Natural killer cell (primary cell): ENCODE measurements around the gene AFAP1L2. TPM values are rescaled to one million over a fixed set of nuclear protein-coding genes. Genes with fewer than 3 reads are reported as not detected.

Experiments
- ATAC-seq, 3 donors: fragments of 150-1000 bp in 2 of 3; fragments of 200-7000 bp in 1 of 3; cut with Tn5 transposase; 1 replicate in 1 of 3; 2 replicates in 2 of 3; pipeline ENCODE4 v1.10.0; 2021; ENCODE audit warnings: mild to moderate bottlenecking in 2 of 3, moderate library complexity in 2 of 3
- DNase-seq, 2 donors: peaks; one replicate each; pipeline versions ENCODE4 v3.0.0 to v3.0.0-alpha.2; 2013 to 2021; ENCODE audit warnings: mixed read lengths in 1 of 2
- H3K27ac ChIP-seq: one replicate; pipeline ENCODE4 v1.5.1; 2013; ENCODE audit warnings: mild to moderate bottlenecking, low read length
- H3K27me3 ChIP-seq: one replicate; pipeline ENCODE4 v1.6.1; 2013; ENCODE audit warnings: low read length; ENCODE audit not compliant: control insufficient read depth, insufficient read depth
- H3K36me3 ChIP-seq: one replicate; pipeline ENCODE4 v1.6.1; 2013; ENCODE audit warnings: low read length; ENCODE audit not compliant: control insufficient read depth, insufficient read depth
- H3K4me1 ChIP-seq: one replicate; pipeline ENCODE4 v1.6.1; 2013; ENCODE audit warnings: low read length; ENCODE audit not compliant: control insufficient read depth, insufficient read depth
- H3K4me3 ChIP-seq: one replicate; pipeline ENCODE4 v1.5.1; 2013; ENCODE audit warnings: low read length
- H3K9me3 ChIP-seq: one replicate; pipeline ENCODE4 v1.6.1; 2013; ENCODE audit warnings: low read length; ENCODE audit not compliant: control insufficient read depth, insufficient read depth
- H3K27ac Mint-ChIP-seq, 2 donors: one replicate each; pipeline ENCODE4 v1.8.0; 2022; ENCODE audit warnings: mild to moderate bottlenecking in 2 of 2, mixed read lengths in 2 of 2, moderate library complexity in 1 of 2
- H3K27me3 Mint-ChIP-seq, 2 donors: one replicate each; pipeline ENCODE4 v1.8.0; 2022; ENCODE audit warnings: low read depth in 2 of 2, mixed read lengths in 2 of 2
- H3K36me3 Mint-ChIP-seq: one replicate; pipeline ENCODE4 v1.8.0; 2022; ENCODE audit warnings: mixed read lengths
- H3K4me1 Mint-ChIP-seq, 2 donors: one replicate each; pipeline ENCODE4 v1.8.0; 2022; ENCODE audit warnings: mixed read lengths in 2 of 2
- H3K4me3 Mint-ChIP-seq: one replicate; pipeline ENCODE4 v1.8.0; 2022; ENCODE audit warnings: mild to moderate bottlenecking, moderate library complexity, mixed read lengths
- H3K9me3 Mint-ChIP-seq, 2 donors: one replicate each; pipeline ENCODE4 v1.8.0; 2022; ENCODE audit warnings: mixed read lengths in 2 of 2
- CTCF ChIP-seq: fragments of 200-600 bp; IDR thresholded peaks from one replicate; pipeline ENCODE4 v1.8.0; 2022; ENCODE audit warnings: antibody characterized with exemption
- WGBS: methylation state at CpG from one replicate; pipeline ENCODE4 v1.1.7; 2013; ENCODE audit warnings: missing lambda C conversion rate; ENCODE audit not compliant: insufficient coverage; 5-methylcytosine and 5-hydroxymethylcytosine counted together
- intact Hi-C: fragments of 100-400 bp; cut with micrococcal nuclease; formaldehyde crosslinking; loops from one replicate; pipeline ENCODE4 v1.14.2; 2022
- total RNA-seq, 4 donors: library from RNA; stranded (reverse); fragments of 120-200 nt in 1 of 4; gene quantifications; one replicate each; pipeline versions ENCODE4 v1.2.3 to v1.2.4, GENCODE V29; 2013 to 2022

Gene AFAP1L2
- total RNA-seq, 3 donors from 2014 or later (not counting 1 experiment from before 2014, with no cell fraction given): 0.66 to 2.8 (median 1.3) TPM

DNA sequence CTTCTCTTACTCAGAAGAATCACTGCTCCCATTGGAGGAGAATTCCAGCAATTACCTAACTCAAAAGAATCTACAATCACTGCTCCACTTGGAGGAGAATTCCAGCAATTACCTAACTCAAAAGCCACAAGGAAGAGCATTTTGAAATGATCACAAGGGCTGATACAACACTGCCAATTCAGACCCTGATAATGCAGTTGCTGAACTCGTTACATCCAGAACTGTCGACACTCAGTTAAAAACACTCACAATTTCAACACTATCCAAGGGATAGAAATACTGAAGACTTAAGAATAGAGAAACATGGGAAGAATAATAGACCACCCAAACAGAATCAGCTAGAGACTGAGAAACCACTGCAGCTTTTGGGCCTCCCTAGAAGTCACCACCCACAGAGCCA lies 27.8 kb downstream of the AFAP1L2 start:
- H3K27ac ChIP-seq: no peak overlapping the region
- no peak overlapping the region for H3K4me3 ChIP-seq
- H3K9me3 Mint-ChIP-seq: no peaks in the 10 kb centered on the region
- no peak for TF ChIP-seq CTCF
- WGBS: 86% methylated on average over 2 of the region's 2 CpGs
- no peaks in the 10 kb centered on the region for H3K9me3 ChIP-seq
- intact Hi-C loops: no loop called here
- no peaks in the 10 kb centered on the region for H3K4me1 Mint-ChIP-seq
- no peaks in the 10 kb centered on the region for H3K36me3 Mint-ChIP-seq
- H3K27me3 Mint-ChIP-seq: peaks cover 5 to 47% of the 10 kb centered on the region in 2 donors
- no peak overlapping the region for H3K4me3 Mint-ChIP-seq
- H3K36me3 ChIP-seq: no peaks in the 10 kb centered on the region
- peaks cover 5% of the 10 kb centered on the region for H3K27me3 ChIP-seq
- no peaks in the 10 kb centered on the region for H3K4me1 ChIP-seq
- H3K27ac Mint-ChIP-seq: no peak overlapping the region
- no peak for DNase-seq
- no peak for ATAC-seq

DNA sequence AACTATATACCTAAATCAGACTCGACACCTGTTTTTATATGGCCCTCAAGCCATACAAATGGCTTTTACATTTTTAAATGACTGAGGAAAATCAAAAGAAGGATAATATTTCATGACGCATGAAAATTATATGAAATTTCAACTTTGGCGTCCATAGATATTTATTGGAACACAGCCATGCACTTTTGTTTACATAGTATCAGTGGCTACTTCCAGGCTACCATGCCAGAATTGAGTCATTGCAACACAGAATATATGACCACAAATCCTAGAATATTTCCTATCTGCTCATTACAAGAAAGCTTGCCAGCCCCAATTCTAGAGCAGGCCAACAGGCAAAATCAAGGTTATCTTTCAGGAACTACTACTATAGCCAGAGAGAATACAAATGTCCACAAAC lies 29.3 kb downstream of the AFAP1L2 start:
- Histone ChIP-seq H3K4me3 (no peak overlapping the region), H3K27me3 (no peaks in the 10 kb centered on the region), H3K27ac (no peak overlapping the region), H3K4me1 (no peaks in the 10 kb centered on the region), H3K9me3 (no peaks in the 10 kb centered on the region), H3K36me3 (no peaks in the 10 kb centered on the region)
- intact Hi-C loops: no loop called here
- WGBS: 77% methylated on average over 3 of the region's 3 CpGs
- H3K36me3 Mint-ChIP-seq: no peaks in the 10 kb centered on the region
- H3K4me1 Mint-ChIP-seq: peaks cover 0 to 2% of the 10 kb centered on the region in 2 donors
- ATAC-seq (no peak), DNase-seq (no peak)
- TF ChIP-seq CTCF: no peak
- peaks cover 3 to 33% of the 10 kb centered on the region in 2 donors for H3K27me3 Mint-ChIP-seq
- H3K27ac Mint-ChIP-seq: no peak overlapping the region
- no peaks in the 10 kb centered on the region for H3K9me3 Mint-ChIP-seq
- H3K4me3 Mint-ChIP-seq: no peak overlapping the region

- H3K9me3 ChIP-seq: no peaks in the 10 kb centered on the region
- H3K36me3 Mint-ChIP-seq: no peaks in the 10 kb centered on the region
- H3K27me3 ChIP-seq: no peaks in the 10 kb centered on the region
- no peak for TF ChIP-seq CTCF
- no peak overlapping the region for H3K4me3 Mint-ChIP-seq
- H3K27me3 Mint-ChIP-seq: peaks cover 3 to 32% of the 10 kb centered on the region in 2 donors
- WGBS: 91% methylated on average over 15 of the region's 15 CpGs
- H3K36me3 ChIP-seq: no peaks in the 10 kb centered on the region
- ATAC-seq (no peak), DNase-seq (no peak)
- peaks cover 0 to 6% of the 10 kb centered on the region in 2 donors for H3K4me1 Mint-ChIP-seq
- H3K4me3 ChIP-seq: no peak overlapping the region
- H3K27ac ChIP-seq: no peak overlapping the region
- no peaks in the 10 kb centered on the region for H3K9me3 Mint-ChIP-seq
- H3K4me1 ChIP-seq: no peaks in the 10 kb centered on the region
- intact Hi-C loops: no loop called here
- H3K27ac Mint-ChIP-seq: no peak overlapping the region
These were observed 30.1 kb downstream of the AFAP1L2 start for GRCh38 chr10:114374053-114374791.

GRCh38 chr10:114373631-114374030 lies 30.7 kb downstream of the AFAP1L2 start:
- intact Hi-C loops: no loop called here
- Mint-ChIP-seq H3K4me3 (no peak overlapping the region), H3K4me1 (peaks cover 0 to 6% of the 10 kb centered on the region in 2 donors), H3K9me3 (no peaks in the 10 kb centered on the region), H3K27me3 (peaks cover 3 to 30% of the 10 kb centered on the region in 2 donors), H3K27ac (no peak overlapping the region), H3K36me3 (no peaks in the 10 kb centered on the region)
- H3K27ac ChIP-seq: no peak overlapping the region
- WGBS: 44% methylated on average over 6 of the region's 6 CpGs
- no peak overlapping the region for H3K4me3 ChIP-seq
- DNase-seq: no peak
- ATAC-seq: no peak
- H3K36me3 ChIP-seq: no peaks in the 10 kb centered on the region
- no peaks in the 10 kb centered on the region for H3K4me1 ChIP-seq
- H3K9me3 ChIP-seq: no peaks in the 10 kb centered on the region
- no peak for TF ChIP-seq CTCF
- no peaks in the 10 kb centered on the region for H3K27me3 ChIP-seq
